Neural cell (in vitro differentiated cells): ENCODE measurements around the gene MOGAT2. TPM values are rescaled to one million over a fixed set of nuclear protein-coding genes. Genes with fewer than 3 reads are reported as not detected.

Experiments used
- H2AFZ ChIP-seq: fragments of 200-600, 300-800 bp; sonication (generic), shearing (Covaris generic); 2 replicates; pipeline ENCODE4 v1.6.0; 2014; ENCODE audit warnings: low read depth, mild to moderate bottlenecking, antibody characterized with exemption, low read length, moderate library complexity
- H3F3A ChIP-seq: fragments of 200-600 bp; shearing (Covaris generic); 2 replicates; pipeline ENCODE4 v1.6.1; 2016; ENCODE audit warnings: mild to moderate bottlenecking, moderate library complexity, mixed read lengths, antibody characterized with exemption, low read length; ENCODE audit not compliant: insufficient read depth, poor library complexity, severe bottlenecking
- H3K27ac ChIP-seq: fragments of 200-600, 300-800 bp; sonication (generic), shearing (Covaris generic); 2 replicates; pipeline ENCODE4 v1.5.1; 2014; ENCODE audit warnings: mild to moderate bottlenecking, low read length, moderate library complexity
- H3K27me3 ChIP-seq: fragments of 300-800, 200-600 bp; sonication (generic), shearing (Covaris generic); 2 replicates; pipeline ENCODE4 v1.6.0; 2014; ENCODE audit warnings: mild to moderate bottlenecking, low read depth, low read length, moderate library complexity; ENCODE audit not compliant: insufficient read depth
- H3K36me3 ChIP-seq: fragments of 300-800, 200-600 bp; sonication (generic), shearing (Covaris generic); 2 replicates; pipeline ENCODE4 v1.5.1; 2014; ENCODE audit warnings: mild to moderate bottlenecking, antibody characterized with exemption, low read length, moderate library complexity; ENCODE audit not compliant: insufficient read depth
- H3K4me2 ChIP-seq: fragments of 300-800, 200-600 bp; sonication (generic), shearing (Covaris generic); 2 replicates; pipeline ENCODE4 v1.6.0; 2014; ENCODE audit warnings: mild to moderate bottlenecking, low read length
- H3K4me3 ChIP-seq: fragments of 300-800, 200-600 bp; sonication (generic), shearing (Covaris generic); 2 replicates; pipeline ENCODE4 v1.5.1; 2014; ENCODE audit warnings: mild to moderate bottlenecking, low read length, moderate library complexity
- H3K79me2 ChIP-seq: fragments of 200-600 bp; shearing (Covaris generic); replicated peaks from 2 replicates; pipeline ENCODE4 v1.6.0; 2014; ENCODE audit warnings: mild to moderate bottlenecking, low read length, moderate library complexity; ENCODE audit not compliant: insufficient read depth
- H3K9ac ChIP-seq: fragments of 300-800, 200-600 bp; sonication (generic), shearing (Covaris generic); 2 replicates; pipeline ENCODE4 v1.6.1; 2016; ENCODE audit warnings: mild to moderate bottlenecking, low read length, mixed read lengths
- H3K9me2 ChIP-seq: fragments of 200-600 bp; shearing (Covaris generic); 2 replicates; pipeline ENCODE4 v1.6.1; 2016; ENCODE audit warnings: mild to moderate bottlenecking, low read length, mixed read lengths; ENCODE audit not compliant: insufficient read depth
- H3K9me3 ChIP-seq: fragments of 200-600, 300-800 bp; sonication (generic), shearing (Covaris generic); 2 replicates; pipeline ENCODE4 v1.6.1; 2016; ENCODE audit warnings: mild to moderate bottlenecking, mixed run types, low read length, moderate library complexity, mixed read lengths
- H4K20me1 ChIP-seq: fragments of 200-600 bp; shearing (Covaris generic); 2 replicates; pipeline ENCODE4 v1.6.1; 2016; ENCODE audit warnings: mild to moderate bottlenecking, mixed run types; ENCODE audit not compliant: insufficient read depth
- CTCF ChIP-seq: fragments of 450-650 bp; IDR thresholded peaks from 2 replicates; pipeline ENCODE4 v1.5.1; 2014; ENCODE audit warnings: antibody characterized with exemption, mild to moderate bottlenecking, moderate library complexity; ENCODE audit not compliant: poor library complexity, severe bottlenecking
- EP300 ChIP-seq: fragments of 450-650 bp; conservative IDR thresholded peaks from 2 replicates; pipeline ENCODE4 v1.6.1; 2014; ENCODE audit warnings: antibody characterized with exemption, mild to moderate bottlenecking, moderate library complexity; ENCODE audit not compliant: poor library complexity, severe bottlenecking
- EZH2 ChIP-seq: fragments of 200-600, 300-800 bp; shearing (Covaris generic), sonication (generic); IDR thresholded peaks from 2 replicates; pipeline ENCODE4 v1.6.1; 2014; ENCODE audit warnings: antibody characterized with exemption, low read length, borderline replicate concordance, mild to moderate bottlenecking; ENCODE audit not compliant: insufficient read depth, poor library complexity, severe bottlenecking
- MXI1 ChIP-seq: fragments of 450-650 bp; conservative IDR thresholded peaks from 2 replicates; pipeline ENCODE4 v1.6.1; 2014; ENCODE audit warnings: antibody characterized with exemption, mild to moderate bottlenecking; ENCODE audit not compliant: poor library complexity, severe bottlenecking
- POLR2AphosphoS5 ChIP-seq: IDR thresholded peaks from 2 replicates; pipeline ENCODE4 v1.6.1; 2012
- RAD21 ChIP-seq: fragments of 450-650 bp; conservative IDR thresholded peaks from 2 replicates; pipeline ENCODE4 v1.6.1; 2014; ENCODE audit warnings: antibody characterized with exemption, mild to moderate bottlenecking, moderate library complexity
- SMC3 ChIP-seq: fragments of 450-650 bp; conservative IDR thresholded peaks from 2 replicates; pipeline ENCODE4 v1.6.1; 2014; ENCODE audit warnings: antibody characterized with exemption, mild to moderate bottlenecking, moderate library complexity; ENCODE audit not compliant: poor library complexity
- TAF1 ChIP-seq: IDR thresholded peaks from 2 replicates; pipeline ENCODE4 v1.6.1; 2012; ENCODE audit warnings: low read depth
- polyA plus RNA-seq: library from polyadenylated mRNA; depleted of rRNA; stranded (reverse); fragments of >200 nt; gene quantifications from 2 replicates; pipeline ENCODE4 v1.2.3, GENCODE V29; 2014
- TF ChIP-seq, protein P1 (sequence below): IDR thresholded peaks from 2 replicates; pipeline ENCODE4 v1.6.1; 2012; ENCODE audit warnings: borderline replicate concordance

The MOGAT2 gene
- polyA plus RNA-seq, 1 donor from 2014 or later, result not detected

- no peaks in the 10 kb centered on the region for H3K27me3 ChIP-seq
- no peak overlapping the region for H3K9ac ChIP-seq
- no peaks in the 10 kb centered on the region for H3K9me3 ChIP-seq
- H3F3A ChIP-seq, result no peaks in the 10 kb centered on the region
- no peak overlapping the region for H3K4me2 ChIP-seq
- no peak overlapping the region for H3K27ac ChIP-seq
- TF ChIP-seq CTCF, result no peak
- TF ChIP-seq MXI1, result no peak
- no peak for TF ChIP-seq EZH2
- no peak for TF ChIP-seq TAF1
- no peak for TF ChIP-seq EP300
- TF ChIP-seq, protein P1, sequence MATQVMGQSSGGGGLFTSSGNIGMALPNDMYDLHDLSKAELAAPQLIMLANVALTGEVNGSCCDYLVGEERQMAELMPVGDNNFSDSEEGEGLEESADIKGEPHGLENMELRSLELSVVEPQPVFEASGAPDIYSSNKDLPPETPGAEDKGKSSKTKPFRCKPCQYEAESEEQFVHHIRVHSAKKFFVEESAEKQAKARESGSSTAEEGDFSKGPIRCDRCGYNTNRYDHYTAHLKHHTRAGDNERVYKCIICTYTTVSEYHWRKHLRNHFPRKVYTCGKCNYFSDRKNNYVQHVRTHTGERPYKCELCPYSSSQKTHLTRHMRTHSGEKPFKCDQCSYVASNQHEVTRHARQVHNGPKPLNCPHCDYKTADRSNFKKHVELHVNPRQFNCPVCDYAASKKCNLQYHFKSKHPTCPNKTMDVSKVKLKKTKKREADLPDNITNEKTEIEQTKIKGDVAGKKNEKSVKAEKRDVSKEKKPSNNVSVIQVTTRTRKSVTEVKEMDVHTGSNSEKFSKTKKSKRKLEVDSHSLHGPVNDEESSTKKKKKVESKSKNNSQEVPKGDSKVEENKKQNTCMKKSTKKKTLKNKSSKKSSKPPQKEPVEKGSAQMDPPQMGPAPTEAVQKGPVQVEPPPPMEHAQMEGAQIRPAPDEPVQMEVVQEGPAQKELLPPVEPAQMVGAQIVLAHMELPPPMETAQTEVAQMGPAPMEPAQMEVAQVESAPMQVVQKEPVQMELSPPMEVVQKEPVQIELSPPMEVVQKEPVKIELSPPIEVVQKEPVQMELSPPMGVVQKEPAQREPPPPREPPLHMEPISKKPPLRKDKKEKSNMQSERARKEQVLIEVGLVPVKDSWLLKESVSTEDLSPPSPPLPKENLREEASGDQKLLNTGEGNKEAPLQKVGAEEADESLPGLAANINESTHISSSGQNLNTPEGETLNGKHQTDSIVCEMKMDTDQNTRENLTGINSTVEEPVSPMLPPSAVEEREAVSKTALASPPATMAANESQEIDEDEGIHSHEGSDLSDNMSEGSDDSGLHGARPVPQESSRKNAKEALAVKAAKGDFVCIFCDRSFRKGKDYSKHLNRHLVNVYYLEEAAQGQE, result no peak
- no peak for TF ChIP-seq POLR2AphosphoS5
- no peak for TF ChIP-seq RAD21
- no peak for TF ChIP-seq SMC3
- no peak overlapping the region for H3K4me3 ChIP-seq
- no peak overlapping the region for H2AFZ ChIP-seq
- H3K9me2 ChIP-seq, result no peaks in the 10 kb centered on the region
- H4K20me1 ChIP-seq, result no peaks in the 10 kb centered on the region
- H3K36me3 ChIP-seq, result no peaks in the 10 kb centered on the region
- H3K79me2 ChIP-seq, result no peaks in the 10 kb centered on the region
These were observed 2.0 kb downstream of the MOGAT2 start for GRCh38 chr11:75719340-75720239.

- H2AFZ ChIP-seq, result no peak overlapping the region
- no peak for TF ChIP-seq TAF1
- TF ChIP-seq EZH2, result no peak
- TF ChIP-seq RAD21, result no peak
- TF ChIP-seq, protein P1, result no peak
- no peak for TF ChIP-seq CTCF
- TF ChIP-seq POLR2AphosphoS5, result no peak
- no peaks in the 10 kb centered on the region for H3F3A ChIP-seq
- H3K9ac ChIP-seq, result no peak overlapping the region
- H3K9me2 ChIP-seq, result no peaks in the 10 kb centered on the region
- no peak overlapping the region for H3K4me2 ChIP-seq
- no peaks in the 10 kb centered on the region for H3K36me3 ChIP-seq
- H4K20me1 ChIP-seq, result no peaks in the 10 kb centered on the region
- H3K4me3 ChIP-seq, result no peak overlapping the region
- H3K79me2 ChIP-seq, result no peaks in the 10 kb centered on the region
- no peaks in the 10 kb centered on the region for H3K27me3 ChIP-seq
- H3K9me3 ChIP-seq, result no peaks in the 10 kb centered on the region
- H3K27ac ChIP-seq, result no peak overlapping the region
These were observed 3.0 kb downstream of the MOGAT2 start for GRCh38 chr11:75720639-75721038.
